KBM-7 (cell line): Measurements from ENCODE around the gene RNF7.
A peak's percentile ranks its signal among the peaks of the same experiment; 100 is the strongest.
"Not testable (repeated sequence)": the region's sequence is repeated elsewhere in the genome, so short reads cannot be mapped to it uniquely, and the experiment has no call there.

ENCODE experiments used
- DNase-seq: peaks from one replicate; pipeline ENCODE4 v3.0.0-alpha.2; 2015
- in situ Hi-C: fragments of 300-500 bp; cut with MboI; formaldehyde crosslinking; loops from 2 replicates; pipeline ENCODE4 v1.14.3; 2020; ENCODE audit warnings: low sequenced_read_pairs, low pct_unique_long_range_greater_than_20kb, mixed read lengths

RNF7 gene

GRCh38 chr3:141773676-141774075 is 35.6 kb downstream of the RNF7 start:
- in situ Hi-C loops, result no loop called here

GRCh38 chr3:141776376-141776775 is 38.3 kb downstream of the RNF7 start:
- in situ Hi-C loops, result no loop called here
- DNase-seq, result no peak

More at GRCh38 chr3:141773676-141774075, 35.6 kb downstream of the RNF7 start:
- DNase-seq, result no peak

- in situ Hi-C loops, result no loop called here
- no peak for DNase-seq
These were observed 38.8 kb downstream of the RNF7 start for GRCh38 chr3:141776885-141777284.

- in situ Hi-C loops, result no loop called here
- no peak for DNase-seq
These were observed 40.1 kb downstream of the RNF7 start for GRCh38 chr3:141777957-141778813.

- no peak for DNase-seq
- in situ Hi-C loops, result no loop called here
These were observed 41.6 kb downstream of the RNF7 start for GRCh38 chr3:141779667-141780066.

GRCh38 chr3:141782386-141782932 is 44.4 kb downstream of the RNF7 start:
- in situ Hi-C loops, result no loop called here
- DNase-seq, result peak; percentile 27

- in situ Hi-C loops, result no loop called here
- DNase-seq, result no peak
These were observed 45.5 kb downstream of the RNF7 start for GRCh38 chr3:141783632-141784031.

- in situ Hi-C loops, result no loop called here
- DNase-seq, result no peak
These were observed 46.0 kb downstream of the RNF7 start for GRCh38 chr3:141784096-141784495.

GRCh38 chr3:141784531-141784930 is 46.4 kb downstream of the RNF7 start:
- no peak for DNase-seq

GRCh38 chr3:141788149-141788548 is 50.1 kb downstream of the RNF7 start:
- no peak for DNase-seq
- in situ Hi-C loops, result no loop called here

More at GRCh38 chr3:141784531-141784930, 46.4 kb downstream of the RNF7 start:
- in situ Hi-C loops, result no loop called here

- DNase-seq, in situ Hi-C loops: not testable (repeated sequence)
These were observed 50.7 kb downstream of the RNF7 start for GRCh38 chr3:141788750-141789149.

- peak; percentile 20 for DNase-seq
- in situ Hi-C loops, result no loop called here
These were observed 51.2 kb downstream of the RNF7 start for GRCh38 chr3:141789281-141789680.

- in situ Hi-C loops, result no loop called here
- DNase-seq, result no peak
These were observed 52.1 kb downstream of the RNF7 start for GRCh38 chr3:141790171-141790570.

- DNase-seq, result no peak
- in situ Hi-C loops, result no loop called here
These were observed 54.4 kb downstream of the RNF7 start for GRCh38 chr3:141792495-141792894.

GRCh38 chr3:141793476-141794260 is 55.6 kb downstream of the RNF7 start:
- in situ Hi-C loops, result no loop called here
- DNase-seq, result no peak

GRCh38 chr3:141795276-141795675 is 57.2 kb downstream of the RNF7 start:
- no peak for DNase-seq
- in situ Hi-C loops, result no loop called here

GRCh38 chr3:141795741-141796080 is 57.6 kb downstream of the RNF7 start:
- in situ Hi-C loops, result no loop called here
- DNase-seq, result no peak

GRCh38 chr3:141796081-141796888 is 58.2 kb downstream of the RNF7 start:
- peak; percentile 89 for DNase-seq
- in situ Hi-C loops, result no loop called here
